Neutrophil (primary cell): ENCODE measurements around the gene MAPK8IP1.
"Not testable (repeated sequence)": the region's sequence is repeated elsewhere in the genome, so short reads cannot be mapped to it uniquely, and the experiment has no call there.

ENCODE experiments used
- H3K27ac ChIP-seq: fragments of 200-600 bp; sonication (generic); 2 replicates; pipeline ENCODE4 v1.5.1; 2016; ENCODE audit warnings: mild to moderate bottlenecking, moderate library complexity
- H3K27me3 ChIP-seq: fragments of 200-600 bp; sonication (generic); 2 replicates; pipeline ENCODE4 v1.6.0; 2016; ENCODE audit warnings: mild to moderate bottlenecking
- H3K36me3 ChIP-seq: fragments of 200-600 bp; sonication (generic); 2 replicates; pipeline ENCODE4 v1.5.1; 2017
- H3K4me1 ChIP-seq, 2 experiments: fragments of 200-600 bp in 1 of 2; sonication (generic) in 1 of 2; 1 replicate in 1 of 2; 2 replicates in 1 of 2; pipeline versions ENCODE4 v1.5.1 to v1.6.1; 2013 to 2016; ENCODE audit warnings: low read depth in 1 of 2, low read length in 1 of 2, mild to moderate bottlenecking in 1 of 2, moderate library complexity in 1 of 2; ENCODE audit not compliant: control insufficient read depth in 1 of 2, insufficient read depth in 1 of 2
- H3K4me3 ChIP-seq, 2 experiments: fragments of 200-600 bp in 1 of 2; sonication (generic) in 1 of 2; 1 replicate in 1 of 2; 2 replicates in 1 of 2; pipeline ENCODE4 v1.5.1; 2013 to 2016; ENCODE audit warnings: low read depth in 1 of 2, low read length in 1 of 2, mild to moderate bottlenecking in 1 of 2, moderate library complexity in 1 of 2
- H3K9me3 ChIP-seq: fragments of 200-600 bp; sonication (generic); 2 replicates; pipeline ENCODE4 v1.5.1; 2016
- CTCF ChIP-seq: fragments of 200-600 bp; sonication (generic); IDR thresholded peaks from 2 replicates; pipeline ENCODE4 v1.5.1; 2016; ENCODE audit warnings: antibody characterized with exemption

The MAPK8IP1 gene

GRCh38 chr11:45899448-45900174 is 14.2 kb downstream of the MAPK8IP1 start:
- H3K4me1 ChIP-seq, result peaks cover 0 to 8% of the 10 kb centered on the region in 2 experiments
- H3K27ac ChIP-seq, result no peak overlapping the region
- no peaks in the 10 kb centered on the region for H3K36me3 ChIP-seq
- H3K4me3 ChIP-seq, result peak overlapping the region in 1 of 2 experiments; percentile 48
- H3K9me3 ChIP-seq, result no peaks in the 10 kb centered on the region
- H3K27me3 ChIP-seq, result peaks cover 84% of the 10 kb centered on the region
- no peak for TF ChIP-seq CTCF

- H3K27ac ChIP-seq, H3K4me1 ChIP-seq, H3K4me3 ChIP-seq, H3K9me3 ChIP-seq, H3K36me3 ChIP-seq: not testable (repeated sequence)
- peaks cover 80% of the 10 kb centered on the region for H3K27me3 ChIP-seq
These were observed 14.8 kb downstream of the MAPK8IP1 start for GRCh38 chr11:45900175-45900800.

GRCh38 chr11:45900916-45901617 is 15.6 kb downstream of the MAPK8IP1 start:
- peaks cover 82% of the 10 kb centered on the region for H3K27me3 ChIP-seq
- H3K36me3 ChIP-seq, result no peaks in the 10 kb centered on the region
- H3K27ac ChIP-seq, result no peak overlapping the region
- no peak overlapping the region for H3K4me3 ChIP-seq
- TF ChIP-seq CTCF, result no peak
- H3K9me3 ChIP-seq, result no peaks in the 10 kb centered on the region
- peaks cover 0 to 8% of the 10 kb centered on the region in 2 experiments for H3K4me1 ChIP-seq

GRCh38 chr11:45901626-45902025 is 16.2 kb downstream of the MAPK8IP1 start:
- TF ChIP-seq CTCF, result no peak
- H3K4me1 ChIP-seq, result peaks cover 0 to 8% of the 10 kb centered on the region in 2 experiments
- H3K4me3 ChIP-seq, result no peak overlapping the region
- H3K27ac ChIP-seq, result no peak overlapping the region
- no peaks in the 10 kb centered on the region for H3K9me3 ChIP-seq
- peaks cover 82% of the 10 kb centered on the region for H3K27me3 ChIP-seq
- H3K36me3 ChIP-seq, result no peaks in the 10 kb centered on the region

- Histone ChIP-seq H3K9me3 (no peaks in the 10 kb centered on the region), H3K27ac (no peak overlapping the region), H3K4me3 (no peak overlapping the region), H3K27me3 (peaks cover 79% of the 10 kb centered on the region), H3K36me3 (no peaks in the 10 kb centered on the region), H3K4me1 (peaks cover 0 to 8% of the 10 kb centered on the region in 2 experiments)
- TF ChIP-seq CTCF, result no peak
These were observed 17.3 kb downstream of the MAPK8IP1 start for GRCh38 chr11:45902452-45903380.
